GM13977 (cell line): Measurements from ENCODE around the gene ATP4A.
A peak's percentile ranks its signal among the peaks of the same experiment; 100 is the strongest.

Source experiments
- DNase-seq: peaks from one replicate; pipeline ENCODE4 v3.0.0; 2012; ENCODE audit warnings: low spot score
- in situ Hi-C: fragments of 300-500 bp; cut with MboI; formaldehyde crosslinking; loops from one replicate; pipeline ENCODE4 v1.12.0; 2022; ENCODE audit warnings: low sequenced_read_pairs, low pct_unique_long_range_greater_than_20kb, mixed read lengths, inconsistent platforms; ENCODE audit not compliant: unreplicated experiment
- TF ChIP-seq, protein P1 (sequence below): IDR thresholded peaks from 2 replicates; pipeline ENCODE4 v1.5.1; 2012; ENCODE audit warnings: mild to moderate bottlenecking, control low read depth; ENCODE audit not compliant: insufficient read depth; ENCODE audit errors: extremely low read depth, missing control alignments

The ATP4A gene

DNA sequence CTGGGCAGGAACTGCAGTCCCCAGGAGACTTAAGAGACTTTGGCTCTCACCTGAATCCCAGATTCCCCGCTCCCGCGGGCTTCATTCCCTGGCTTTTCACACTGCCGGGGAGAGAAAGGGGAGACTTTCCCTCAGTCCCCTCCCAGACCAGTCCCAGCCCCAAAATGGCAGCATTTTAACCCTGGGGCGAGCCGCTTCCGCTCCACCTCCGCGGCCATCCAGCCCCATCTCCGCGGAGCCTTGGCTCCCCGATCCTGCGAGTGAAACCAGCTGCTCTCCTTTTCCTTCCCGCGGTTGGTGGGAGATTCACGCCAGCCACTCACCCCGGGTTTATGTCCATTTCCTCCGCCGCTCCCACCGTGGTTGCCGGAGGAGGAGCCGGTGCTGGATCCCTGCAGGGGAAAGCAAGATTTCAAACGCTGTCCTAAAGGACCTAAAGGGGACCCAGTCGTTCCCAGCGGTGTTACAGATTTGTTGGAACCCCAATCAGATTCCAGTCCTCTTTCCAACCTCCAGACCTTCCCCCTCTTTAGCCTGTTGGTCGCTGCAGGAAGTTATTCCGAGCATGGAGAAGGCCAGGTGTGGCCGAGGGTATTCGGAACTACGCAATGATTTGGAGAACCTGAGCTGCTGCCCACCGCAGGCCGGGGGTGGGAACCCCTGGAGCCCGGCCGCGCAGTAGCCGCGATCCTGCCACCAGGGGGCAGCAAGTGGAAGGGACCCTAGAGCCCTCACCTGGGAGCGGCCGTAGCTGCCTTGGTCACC, 53.4 kb downstream of the ATP4A start:
- in situ Hi-C loops, result no loop called here
- TF ChIP-seq, protein P1, sequence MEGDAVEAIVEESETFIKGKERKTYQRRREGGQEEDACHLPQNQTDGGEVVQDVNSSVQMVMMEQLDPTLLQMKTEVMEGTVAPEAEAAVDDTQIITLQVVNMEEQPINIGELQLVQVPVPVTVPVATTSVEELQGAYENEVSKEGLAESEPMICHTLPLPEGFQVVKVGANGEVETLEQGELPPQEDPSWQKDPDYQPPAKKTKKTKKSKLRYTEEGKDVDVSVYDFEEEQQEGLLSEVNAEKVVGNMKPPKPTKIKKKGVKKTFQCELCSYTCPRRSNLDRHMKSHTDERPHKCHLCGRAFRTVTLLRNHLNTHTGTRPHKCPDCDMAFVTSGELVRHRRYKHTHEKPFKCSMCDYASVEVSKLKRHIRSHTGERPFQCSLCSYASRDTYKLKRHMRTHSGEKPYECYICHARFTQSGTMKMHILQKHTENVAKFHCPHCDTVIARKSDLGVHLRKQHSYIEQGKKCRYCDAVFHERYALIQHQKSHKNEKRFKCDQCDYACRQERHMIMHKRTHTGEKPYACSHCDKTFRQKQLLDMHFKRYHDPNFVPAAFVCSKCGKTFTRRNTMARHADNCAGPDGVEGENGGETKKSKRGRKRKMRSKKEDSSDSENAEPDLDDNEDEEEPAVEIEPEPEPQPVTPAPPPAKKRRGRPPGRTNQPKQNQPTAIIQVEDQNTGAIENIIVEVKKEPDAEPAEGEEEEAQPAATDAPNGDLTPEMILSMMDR, result peak; percentile 94
- DNase-seq, result peak; percentile 91

DNA sequence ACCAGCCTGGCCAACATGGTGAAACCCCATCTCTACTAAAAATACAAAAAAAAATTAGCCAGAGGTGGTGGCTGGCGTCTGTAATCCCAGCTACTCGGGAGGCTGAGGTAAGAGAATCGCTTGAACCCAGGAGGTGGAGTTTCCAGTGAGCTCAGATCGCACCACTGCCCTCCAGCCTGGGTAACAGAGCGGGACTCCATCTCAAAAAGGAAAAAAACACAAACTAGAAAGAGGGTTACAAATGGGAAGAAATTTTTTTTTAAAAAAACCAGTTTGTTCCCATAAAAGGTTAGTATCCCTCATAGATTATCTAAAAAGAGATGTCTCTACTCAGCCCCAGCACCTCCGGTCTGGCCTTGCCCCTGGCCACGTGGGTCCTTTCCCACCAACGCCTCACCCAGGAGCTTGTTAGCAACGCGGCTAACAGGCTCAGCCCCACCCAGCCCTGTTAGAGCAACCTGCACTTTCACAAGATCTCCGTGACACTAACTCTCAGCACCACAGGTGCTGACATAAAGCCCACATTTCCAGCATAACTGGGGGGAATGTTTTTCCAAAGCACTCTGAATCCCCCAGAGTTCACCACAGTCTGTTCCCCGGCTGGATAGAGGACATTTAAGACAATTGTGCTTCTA, 54.3 kb downstream of the ATP4A start:
- TF ChIP-seq, protein P1, result no peak
- DNase-seq, result peak; percentile 86
- in situ Hi-C loops, result no loop called here

DNA sequence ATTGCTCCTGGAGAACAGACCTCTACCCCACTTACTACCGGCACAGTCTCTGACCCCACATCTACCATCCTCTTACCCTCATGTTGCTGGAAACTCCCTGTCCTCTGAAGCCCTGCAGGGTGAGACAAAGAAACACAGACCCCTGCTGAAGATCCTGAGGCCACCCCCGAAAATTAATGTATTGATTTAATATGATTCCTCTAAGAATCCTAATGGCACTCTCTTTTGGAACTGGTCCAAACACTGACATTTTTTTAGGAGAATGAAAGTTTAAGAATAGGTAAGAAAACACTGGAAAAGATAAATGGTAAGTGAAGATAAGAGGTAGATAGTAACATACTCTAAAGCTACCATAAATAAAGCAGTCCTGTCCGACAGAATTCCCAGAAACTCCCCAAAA, 55.3 kb downstream of the ATP4A start:
- TF ChIP-seq, protein P1, result no peak
- DNase-seq, result no peak
- in situ Hi-C loops, result no loop called here

DNA sequence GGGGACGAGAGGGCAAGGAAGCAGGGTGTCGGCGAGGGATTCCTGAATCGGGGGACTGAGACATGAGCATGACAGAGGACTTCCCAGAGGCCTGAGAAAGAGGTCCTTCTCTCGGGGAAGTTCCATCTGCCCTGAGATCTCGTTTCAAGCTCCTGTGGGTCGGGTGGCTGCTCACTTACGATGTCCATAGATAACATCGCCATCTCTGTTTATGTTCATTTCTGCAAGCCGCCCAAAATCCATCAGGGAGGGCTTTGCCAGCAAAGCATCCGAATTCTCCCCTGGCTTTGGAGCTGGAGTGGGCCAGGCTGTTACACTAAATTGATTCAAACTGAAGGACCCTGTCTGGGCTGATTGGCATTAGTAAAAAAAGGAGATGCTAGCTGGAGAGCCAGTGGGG, 55.9 kb downstream of the ATP4A start:
- no peak for DNase-seq
- TF ChIP-seq, protein P1, result no peak
- in situ Hi-C loops, result no loop called here

DNA sequence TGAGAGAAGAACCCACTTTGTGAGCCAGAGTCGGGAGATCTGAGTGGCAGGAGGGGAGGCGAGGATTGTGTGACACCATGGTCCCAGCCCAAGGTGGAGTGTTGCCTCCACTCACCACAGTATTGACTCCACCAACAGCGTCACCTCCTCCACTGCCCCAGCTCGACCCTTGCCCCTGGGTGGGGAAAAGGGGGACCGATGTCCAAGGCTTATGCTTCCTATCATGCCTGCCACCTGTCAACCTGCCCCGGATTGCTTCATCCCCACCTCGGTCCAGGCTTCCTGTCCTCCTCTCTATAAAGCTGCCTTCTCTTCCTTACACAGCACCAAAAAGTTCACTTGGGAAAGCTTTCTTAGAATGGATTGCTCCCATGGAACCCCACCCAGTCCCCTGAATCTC, 57.4 kb downstream of the ATP4A start:
- DNase-seq, result no peak
- in situ Hi-C loops, result no loop called here
- TF ChIP-seq, protein P1, result no peak

DNA sequence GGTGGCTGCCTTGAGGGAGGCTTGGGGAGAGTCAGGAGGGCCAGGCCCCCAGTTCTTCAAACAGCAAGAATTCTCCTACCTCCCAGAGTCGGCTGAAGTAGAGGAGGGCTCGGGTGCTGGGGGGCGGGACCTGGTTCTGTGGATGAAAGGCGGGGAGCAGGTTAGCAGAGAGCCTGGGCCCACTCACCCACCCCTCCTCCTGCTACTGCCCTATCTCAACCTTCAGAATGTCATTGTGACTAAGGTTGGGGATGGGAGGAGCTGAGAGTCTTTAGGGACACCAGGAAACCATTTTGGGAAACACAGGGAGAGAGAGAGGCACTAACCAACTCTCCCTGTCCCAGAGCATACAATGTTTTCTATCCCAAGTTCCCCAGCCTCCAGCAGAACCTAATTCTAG, 60.7 kb downstream of the ATP4A start:
- TF ChIP-seq, protein P1, result no peak
- DNase-seq, result no peak
- in situ Hi-C loops, result no loop called here
